ENCODE measurements around the gene LMTK3.

LMTK3 gene

GRCh38 chr19:48533770-48534169, 22.1 kb upstream of the LMTK3 start:
- H3K27ac Mint-ChIP-seq, result no peak overlapping the region
- peaks cover 11% of the 10 kb centered on the region for H3K9me3 Mint-ChIP-seq
- DNase-seq, result no peak
- peaks cover 6% of the 10 kb centered on the region for H3K27me3 Mint-ChIP-seq (ENCODE audit: low read depth, poor library complexity)
- TF ChIP-seq, protein P1, sequence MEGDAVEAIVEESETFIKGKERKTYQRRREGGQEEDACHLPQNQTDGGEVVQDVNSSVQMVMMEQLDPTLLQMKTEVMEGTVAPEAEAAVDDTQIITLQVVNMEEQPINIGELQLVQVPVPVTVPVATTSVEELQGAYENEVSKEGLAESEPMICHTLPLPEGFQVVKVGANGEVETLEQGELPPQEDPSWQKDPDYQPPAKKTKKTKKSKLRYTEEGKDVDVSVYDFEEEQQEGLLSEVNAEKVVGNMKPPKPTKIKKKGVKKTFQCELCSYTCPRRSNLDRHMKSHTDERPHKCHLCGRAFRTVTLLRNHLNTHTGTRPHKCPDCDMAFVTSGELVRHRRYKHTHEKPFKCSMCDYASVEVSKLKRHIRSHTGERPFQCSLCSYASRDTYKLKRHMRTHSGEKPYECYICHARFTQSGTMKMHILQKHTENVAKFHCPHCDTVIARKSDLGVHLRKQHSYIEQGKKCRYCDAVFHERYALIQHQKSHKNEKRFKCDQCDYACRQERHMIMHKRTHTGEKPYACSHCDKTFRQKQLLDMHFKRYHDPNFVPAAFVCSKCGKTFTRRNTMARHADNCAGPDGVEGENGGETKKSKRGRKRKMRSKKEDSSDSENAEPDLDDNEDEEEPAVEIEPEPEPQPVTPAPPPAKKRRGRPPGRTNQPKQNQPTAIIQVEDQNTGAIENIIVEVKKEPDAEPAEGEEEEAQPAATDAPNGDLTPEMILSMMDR (IDR thresholded peaks at IDR 0.05), result no peak
- H3K4me3 Mint-ChIP-seq, result no peak overlapping the region
- H3K4me1 Mint-ChIP-seq, result peaks cover 5% of the 10 kb centered on the region
- no peaks in the 10 kb centered on the region for H3K36me3 Mint-ChIP-seq (ENCODE audit: low read depth)

DNA sequence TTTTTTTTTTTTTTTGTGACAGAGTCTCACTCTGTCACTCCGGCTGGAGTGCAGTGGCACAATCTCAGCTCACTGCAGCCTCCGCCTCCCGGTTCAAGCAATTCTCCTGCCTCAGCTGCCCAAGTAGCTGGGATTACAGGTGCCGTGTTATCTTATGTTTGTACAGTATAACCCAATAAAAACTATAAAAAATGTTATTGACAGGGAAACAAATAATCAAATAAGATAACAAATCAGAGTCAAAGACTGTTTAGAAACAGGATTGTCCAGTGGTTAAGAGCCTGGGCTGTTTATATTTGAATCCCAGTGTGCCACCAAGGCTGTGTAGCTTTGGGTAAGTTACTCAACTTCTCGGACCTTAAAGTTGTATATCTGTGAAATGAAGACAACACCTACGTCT, 19.1 kb upstream of the LMTK3 start:
- Mint-ChIP-seq H3K4me3 (no peak overlapping the region), H3K27ac (no peak overlapping the region), H3K36me3 (ENCODE audit: low read depth) (no peaks in the 10 kb centered on the region), H3K27me3 (ENCODE audit: low read depth, poor library complexity) (peaks cover 6% of the 10 kb centered on the region), H3K9me3 (peaks cover 40% of the 10 kb centered on the region), H3K4me1 (peaks cover 5% of the 10 kb centered on the region)
- no peak for DNase-seq
- TF ChIP-seq, protein P1 (IDR thresholded peaks at IDR 0.05), result no peak

DNA sequence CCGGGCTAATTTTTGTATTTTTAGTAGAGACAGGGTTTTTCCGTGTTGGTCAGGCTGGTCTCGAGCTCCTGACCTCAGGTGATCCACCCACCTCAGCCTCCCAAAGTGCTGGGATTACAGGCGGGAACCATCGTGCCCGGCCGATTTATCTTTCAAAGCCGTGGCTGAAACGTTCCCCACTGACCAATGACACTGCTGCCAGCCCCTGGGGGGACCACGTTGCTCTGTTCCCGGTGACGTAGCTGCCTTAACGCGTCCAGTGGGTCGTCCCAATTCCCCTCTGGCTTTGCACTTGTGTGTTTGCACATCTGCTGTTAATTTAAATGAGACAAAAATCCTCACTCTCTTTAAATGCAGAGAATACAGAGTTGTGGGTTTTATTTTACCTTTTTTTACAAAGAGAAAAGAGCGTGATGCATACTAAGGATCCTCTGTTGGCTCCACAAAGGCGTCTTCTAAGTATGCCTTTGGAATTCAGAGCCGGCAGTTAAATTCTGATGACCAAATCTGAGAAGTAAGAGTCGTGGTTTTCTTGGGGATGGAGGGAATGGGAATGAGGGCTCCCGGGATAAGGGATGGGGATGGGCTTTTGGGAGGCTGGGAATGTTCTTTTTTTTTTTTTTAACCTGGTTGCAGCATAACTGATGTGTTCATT, 18.6 kb upstream of the LMTK3 start:
- Mint-ChIP-seq H3K27me3 (ENCODE audit: low read depth, poor library complexity) (peaks cover 6% of the 10 kb centered on the region), H3K4me3 (no peak overlapping the region), H3K4me1 (peaks cover 5% of the 10 kb centered on the region), H3K9me3 (peaks cover 41% of the 10 kb centered on the region), H3K36me3 (ENCODE audit: low read depth) (no peaks in the 10 kb centered on the region), H3K27ac (peak overlapping the region; percentile 60)
- no peak for DNase-seq
- TF ChIP-seq, protein P1 (IDR thresholded peaks at IDR 0.05), result no peak

DNA sequence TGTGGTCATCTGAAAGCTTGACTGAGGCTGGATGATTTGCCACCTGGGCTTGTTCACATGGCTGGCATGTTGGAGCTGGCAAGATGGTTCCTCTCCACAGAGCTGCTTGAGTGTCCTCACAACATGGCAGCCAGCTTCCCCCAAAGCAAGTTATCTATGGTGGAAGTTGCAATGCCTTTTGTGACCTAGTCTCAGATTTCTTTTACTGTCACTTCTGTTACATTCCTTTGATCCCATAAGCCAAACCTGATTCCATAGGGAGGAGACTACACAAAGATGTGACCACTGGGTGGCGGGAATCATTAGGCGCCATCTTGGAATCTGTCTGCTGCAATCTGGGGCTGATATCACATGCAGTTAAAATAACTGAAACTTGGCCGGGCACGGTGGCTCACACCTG, 17.5 kb upstream of the LMTK3 start:
- TF ChIP-seq, protein P1 (IDR thresholded peaks at IDR 0.05), result no peak
- DNase-seq, result no peak
- peaks cover 50% of the 10 kb centered on the region for H3K9me3 Mint-ChIP-seq
- no peaks in the 10 kb centered on the region for H3K36me3 Mint-ChIP-seq (ENCODE audit: low read depth)
- peaks cover 5% of the 10 kb centered on the region for H3K4me1 Mint-ChIP-seq
- H3K27ac Mint-ChIP-seq, result no peak overlapping the region
- H3K4me3 Mint-ChIP-seq, result no peak overlapping the region
- H3K27me3 Mint-ChIP-seq (ENCODE audit: low read depth, poor library complexity), result peaks cover 6% of the 10 kb centered on the region

DNA sequence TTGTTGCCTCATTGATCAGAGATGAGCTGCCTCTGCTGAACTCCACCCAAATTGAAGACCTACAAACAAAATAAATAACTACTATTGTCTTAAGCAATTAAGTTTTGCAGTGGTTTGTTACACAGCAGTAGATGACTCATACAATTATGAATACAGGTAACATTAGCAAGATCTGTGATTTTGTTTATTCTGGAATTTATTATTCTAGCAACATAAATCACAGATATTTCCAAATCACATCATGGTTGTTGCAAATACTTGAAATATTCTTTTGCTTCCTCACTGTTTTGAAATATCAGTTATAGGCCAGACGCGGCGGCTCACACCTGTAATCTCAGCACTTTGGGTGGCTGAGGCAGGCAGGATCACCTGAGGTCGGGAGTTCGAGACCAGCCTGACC, 13.1 kb upstream of the LMTK3 start:
- Mint-ChIP-seq H3K4me3 (no peak overlapping the region), H3K4me1 (no peaks in the 10 kb centered on the region), H3K36me3 (ENCODE audit: low read depth) (no peaks in the 10 kb centered on the region), H3K27me3 (ENCODE audit: low read depth, poor library complexity) (no peaks in the 10 kb centered on the region), H3K9me3 (peaks cover 52% of the 10 kb centered on the region), H3K27ac (no peak overlapping the region)
- TF ChIP-seq, protein P1 (IDR thresholded peaks at IDR 0.05), result no peak
- no peak for DNase-seq

GRCh38 chr19:48524221-48524620, 12.6 kb upstream of the LMTK3 start:
- no peaks in the 10 kb centered on the region for H3K36me3 Mint-ChIP-seq (ENCODE audit: low read depth)
- H3K27me3 Mint-ChIP-seq (ENCODE audit: low read depth, poor library complexity), result no peaks in the 10 kb centered on the region
- TF ChIP-seq, protein P1 (IDR thresholded peaks at IDR 0.05), result no peak
- H3K9me3 Mint-ChIP-seq, result peaks cover 47% of the 10 kb centered on the region
- H3K4me3 Mint-ChIP-seq, result no peak overlapping the region
- no peak overlapping the region for H3K27ac Mint-ChIP-seq
- no peaks in the 10 kb centered on the region for H3K4me1 Mint-ChIP-seq
- DNase-seq, result no peak

Data from nephron progenitor cell (in vitro differentiated cells).